Activated CD4-positive, CD25-positive, alpha-beta regulatory T cell (primary cell): ENCODE results near the gene FAM185A.
"Not testable (repeated sequence)": the region's sequence is repeated elsewhere in the genome, so short reads cannot be mapped to it uniquely, and the experiment has no call there.

Experiments
- DNase-seq, 4 experiments: peaks; one replicate each; lab custom pipeline; 2025; lab: John Stamatoyannopoulos, UW

The FAM185A gene

GRCh38 chr7:102748605-102749444 is at the start of gene FAM185A:
Gene FAM185A, plus strand, starts transcription at chr7:102748999. Its CDS starts 209 bp downstream, at chr7:102749208.
- DNase-seq, result peak; percentile 81 to 90 (median 84)

- DNase-seq, result not testable (repeated sequence)
Measured at GRCh38 chr7:102713011-102713690, 35.6 kb upstream of the FAM185A start.

- not testable (repeated sequence) for DNase-seq
Measured at GRCh38 chr7:102713691-102714080, 35.1 kb upstream of the FAM185A start.

- not testable (repeated sequence) for DNase-seq
Measured at GRCh38 chr7:102714774-102715522, 33.9 kb upstream of the FAM185A start.

GRCh38 chr7:102715718-102716117 is 33.1 kb upstream of the FAM185A start:
- not testable (repeated sequence) for DNase-seq

- not testable (repeated sequence) for DNase-seq
Measured at GRCh38 chr7:102718491-102718890, 30.3 kb upstream of the FAM185A start.

GRCh38 chr7:102726170-102726569 is 22.6 kb upstream of the FAM185A start:
- not testable (repeated sequence) for DNase-seq

GRCh38 chr7:102729670-102730069 is 19.1 kb upstream of the FAM185A start:
- not testable (repeated sequence) for DNase-seq

GRCh38 chr7:102730431-102730830 is 18.4 kb upstream of the FAM185A start:
- not testable (repeated sequence) for DNase-seq

- DNase-seq, result not testable (repeated sequence)
Measured at GRCh38 chr7:102742002-102742771, 6.6 kb upstream of the FAM185A start.

- not testable (repeated sequence) for DNase-seq
Measured at GRCh38 chr7:102743861-102744260, 4.9 kb upstream of the FAM185A start.

- not testable (repeated sequence) for DNase-seq
Measured at GRCh38 chr7:102745494-102746288, 3.1 kb upstream of the FAM185A start.

GRCh38 chr7:102749445-102749786 is 617 bp downstream of the FAM185A start:
- not testable (repeated sequence) for DNase-seq

- not testable (repeated sequence) for DNase-seq
Measured at GRCh38 chr7:102758227-102758626, 9.4 kb downstream of the FAM185A start.

- DNase-seq, result not testable (repeated sequence)
Measured at GRCh38 chr7:102759934-102760333, 11.1 kb downstream of the FAM185A start.

- DNase-seq, result not testable (repeated sequence)
Measured at GRCh38 chr7:102761234-102761633, 12.4 kb downstream of the FAM185A start.

GRCh38 chr7:102763295-102763905 is 14.6 kb downstream of the FAM185A start:
- not testable (repeated sequence) for DNase-seq

- not testable (repeated sequence) for DNase-seq
Measured at GRCh38 chr7:102769657-102770192, 20.9 kb downstream of the FAM185A start.

- DNase-seq, result not testable (repeated sequence)
Measured at GRCh38 chr7:102770467-102770866, 21.7 kb downstream of the FAM185A start.

GRCh38 chr7:102776217-102776616 is 27.4 kb downstream of the FAM185A start:
- not testable (repeated sequence) for DNase-seq
